NCI-H1417 treated with DMSO at 0.1 percent for 48 hours (cell line): Measurements from ENCODE around the gene TEKTIP1.
"Not testable (repeated sequence)": the region's sequence is repeated elsewhere in the genome, so short reads cannot be mapped to it uniquely, and the experiment has no call there.

ENCODE experiments used
- DNase-seq: peaks from one replicate; lab custom pipeline; 2025; lab: John Stamatoyannopoulos, UW

The TEKTIP1 gene

GRCh38 chr19:3507371-3508120 is 31.4 kb upstream of the TEKTIP1 start:
- no peak for DNase-seq

GRCh38 chr19:3508121-3508661 is 30.8 kb upstream of the TEKTIP1 start:
- not testable (repeated sequence) for DNase-seq

- DNase-seq: no peak
Observed at GRCh38 chr19:3508771-3509535, 30.0 kb upstream of the TEKTIP1 start.

- no peak for DNase-seq
Observed at GRCh38 chr19:3509566-3509989, 29.4 kb upstream of the TEKTIP1 start.

GRCh38 chr19:3510727-3511126 is 28.2 kb upstream of the TEKTIP1 start:
- no peak for DNase-seq

GRCh38 chr19:3511506-3512251 is 27.3 kb upstream of the TEKTIP1 start:
- no peak for DNase-seq

GRCh38 chr19:3512562-3513228 is 26.3 kb upstream of the TEKTIP1 start:
- DNase-seq: no peak

- no peak for DNase-seq
Observed at GRCh38 chr19:3513229-3514140, 25.5 kb upstream of the TEKTIP1 start.

- no peak for DNase-seq
Observed at GRCh38 chr19:3514930-3515329, 24.0 kb upstream of the TEKTIP1 start.

GRCh38 chr19:3515891-3516422 is 23.0 kb upstream of the TEKTIP1 start:
- no peak for DNase-seq

- DNase-seq: peak; percentile 50
Observed at GRCh38 chr19:3516675-3517207, 22.2 kb upstream of the TEKTIP1 start.

GRCh38 chr19:3517638-3518037 is 21.3 kb upstream of the TEKTIP1 start:
- no peak for DNase-seq

GRCh38 chr19:3518255-3518654 is 20.7 kb upstream of the TEKTIP1 start:
- no peak for DNase-seq

GRCh38 chr19:3518659-3519058 is 20.3 kb upstream of the TEKTIP1 start:
- no peak for DNase-seq

GRCh38 chr19:3519126-3519525 is 19.8 kb upstream of the TEKTIP1 start:
- DNase-seq: no peak

- no peak for DNase-seq
Observed at GRCh38 chr19:3520166-3521103, 18.5 kb upstream of the TEKTIP1 start.

GRCh38 chr19:3521104-3521445 is 17.9 kb upstream of the TEKTIP1 start:
- DNase-seq: no peak

GRCh38 chr19:3522421-3523360 is 16.3 kb upstream of the TEKTIP1 start:
- DNase-seq: no peak
